HT1080 (cell line): ENCODE results near the gene DNTT. TPM values are rescaled to one million over a fixed set of nuclear protein-coding genes. Genes with fewer than 3 reads are reported as not detected.

Experiments used
- DNase-seq: peaks from one replicate; pipeline ENCODE4 v3.0.0-alpha.2; 2015; ENCODE audit warnings: low read depth
- polyA plus RNA-seq, 2 experiments: library from polyadenylated mRNA; depleted of rRNA; stranded (reverse); fragments of >200 nt; gene quantifications; 2 replicates each; pipeline ENCODE4 v1.2.3, GENCODE V29; 2015
- total RNA-seq: library from RNA; depleted of rRNA; stranded (reverse); fragments of >200 nt; shearing (Covaris generic); gene quantifications from 2 replicates; pipeline ENCODE4 v1.2.3, GENCODE V29; 2014; rRNA removed

Gene DNTT
- total RNA-seq: not detected in 2 replicates
- polyA plus RNA-seq (2015; cell fraction: cytosol; rRNA removed): not detected in 2 replicates
- polyA plus RNA-seq (2015; cell fraction: nucleus; rRNA removed): not detected in 2 replicates

GRCh38 chr10:96304230-96304629 is at the start of gene DNTT:
Gene DNTT (plus strand): TSS chr10:96304434. CDS start chr10:96304498, 64 bp downstream.
- DNase-seq: no peak

- no peak for DNase-seq
Measured at GRCh38 chr10:96254976-96255375, 49.3 kb upstream of the DNTT start.

- no peak for DNase-seq
Measured at GRCh38 chr10:96255549-96256333, 48.5 kb upstream of the DNTT start.

- no peak for DNase-seq
Measured at GRCh38 chr10:96257944-96258343, 46.3 kb upstream of the DNTT start.

GRCh38 chr10:96259150-96259549 is 45.1 kb upstream of the DNTT start:
- DNase-seq: no peak

GRCh38 chr10:96260014-96260413 is 44.2 kb upstream of the DNTT start:
- DNase-seq: no peak

GRCh38 chr10:96261132-96261531 is 43.1 kb upstream of the DNTT start:
- DNase-seq: no peak

GRCh38 chr10:96261930-96262329 is 42.3 kb upstream of the DNTT start:
- DNase-seq: no peak

- DNase-seq: no peak
Measured at GRCh38 chr10:96263176-96263575, 41.1 kb upstream of the DNTT start.

GRCh38 chr10:96263669-96264068 is 40.6 kb upstream of the DNTT start:
- DNase-seq: no peak

GRCh38 chr10:96264938-96265337 is 39.3 kb upstream of the DNTT start:
- no peak for DNase-seq

GRCh38 chr10:96266118-96266770 is 38.0 kb upstream of the DNTT start:
- no peak for DNase-seq

- DNase-seq: no peak
Measured at GRCh38 chr10:96267234-96267705, 37.0 kb upstream of the DNTT start.

- DNase-seq: no peak
Measured at GRCh38 chr10:96268341-96268909, 35.8 kb upstream of the DNTT start.

- DNase-seq: no peak
Measured at GRCh38 chr10:96269438-96270300, 34.6 kb upstream of the DNTT start.

GRCh38 chr10:96270571-96270970 is 33.7 kb upstream of the DNTT start:
- no peak for DNase-seq

- no peak for DNase-seq
Measured at GRCh38 chr10:96271016-96271815, 33.0 kb upstream of the DNTT start, which contains the start of gene BLNK. Gene BLNK (minus strand): TSS chr10:96271569. CDS start chr10:96271398, 171 bp downstream.

- DNase-seq: no peak
Measured at GRCh38 chr10:96272316-96273280, 31.6 kb upstream of the DNTT start.
